Spleen (tissue), 7 donors: ENCODE data around the gene TMEM217.

Experiments used
- CTCF ChIP-seq, 11 experiments: fragments of 200-600 bp in 7 of 11; fragments of 450-650 bp in 4 of 11; sonication (generic) in 4 of 11; IDR thresholded peaks in 8 of 11; conservative IDR thresholded peaks in 3 of 11; 1 replicate in 7 of 11; 2 replicates in 4 of 11; pipeline versions ENCODE4 v1.4.0 to v1.8.0; 2016 to 2021; ENCODE audit warnings: antibody characterized with exemption in 11 of 11, inconsistent platforms in 4 of 11, mild to moderate bottlenecking in 1 of 11
- POLR2A ChIP-seq, 3 donors: fragments of 450-650 bp; IDR thresholded peaks; one replicate each; pipeline ENCODE4 v1.5.1; 2017; ENCODE audit warnings: antibody characterized with exemption in 3 of 3, mild to moderate bottlenecking in 1 of 3
- POLR2AphosphoS5 ChIP-seq, 3 donors: sonication (generic); formaldehyde crosslinking; IDR thresholded peaks; one replicate each; pipeline ENCODE4 v1.5.1; 2017; ENCODE audit warnings: antibody characterized with exemption in 3 of 3
- donor health status: DM: no; HTN: no; CAD: no; lungs with moderate emphysema.
- donor health status: DM: no; HTN: no; CAD: no.
- donor health status: DM: no; HTN: no; CAD: no.

GRCh38 chr6:37173493-37174195 lies 84.3 kb downstream of the TMEM217 start:
- TF ChIP-seq CTCF (IDR thresholded peaks at IDR 0.05 in 8 of 11, conservative IDR thresholded peaks at IDR 0.05 in 3 of 11): no peak
- no peak for TF ChIP-seq POLR2A (IDR thresholded peaks at IDR 0.05)
- TF ChIP-seq POLR2AphosphoS5 (IDR thresholded peaks at IDR 0.05): peak in 1 of 3 donors; percentile 8
